8988T (cell line): ENCODE results near the gene HABP4.
"Not testable (repeated sequence)": the region's sequence is repeated elsewhere in the genome, so short reads cannot be mapped to it uniquely, and the experiment has no call there.

Source experiments
- DNase-seq: peaks from one replicate; pipeline ENCODE4 v3.0.0; 2011

HABP4 gene

DNA sequence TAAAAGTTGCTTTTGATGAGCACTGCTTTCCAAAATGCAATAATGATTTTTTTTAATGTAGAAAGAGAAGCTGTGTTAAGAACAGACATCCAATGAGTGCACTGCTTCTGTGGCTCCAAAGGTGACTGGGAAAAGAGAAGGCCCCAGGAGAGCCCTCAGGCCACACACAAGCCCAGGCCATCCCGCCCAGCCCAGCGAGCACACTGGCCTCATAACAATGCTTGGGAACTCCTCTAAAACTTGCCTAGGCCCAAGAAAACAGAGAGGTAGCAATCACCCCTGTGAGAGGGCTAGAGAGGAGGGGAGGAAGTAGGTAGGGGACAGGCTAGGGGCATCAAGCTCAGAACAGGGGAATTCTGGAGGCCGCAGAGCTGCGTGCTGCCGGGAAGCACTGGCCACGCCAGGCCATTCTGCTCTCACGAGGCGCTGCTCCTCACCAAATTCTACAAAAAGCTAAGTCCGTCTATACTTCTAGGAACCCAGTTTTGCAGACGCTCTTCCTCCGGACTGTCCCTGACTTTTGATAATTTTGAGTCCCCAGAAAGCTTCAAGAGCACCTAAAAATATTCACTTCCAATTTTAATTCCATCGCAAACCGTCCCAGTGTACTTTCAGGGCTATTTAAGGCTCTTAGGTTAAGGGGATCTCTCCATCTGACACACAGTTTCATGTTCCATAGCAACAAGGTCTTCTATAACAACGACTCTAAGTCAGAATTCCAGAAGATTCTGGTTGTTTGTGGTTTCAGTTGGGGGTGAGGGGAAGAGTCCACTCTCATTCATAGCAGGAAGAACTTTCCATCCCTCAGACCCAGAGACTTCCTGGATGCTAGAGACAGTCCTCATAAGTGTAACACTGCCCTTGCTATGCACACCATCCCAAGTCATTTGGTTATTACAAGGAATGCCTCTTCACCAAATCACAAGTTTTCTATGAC, 51.0 kb downstream of the HABP4 start:
- no peak for DNase-seq

DNA sequence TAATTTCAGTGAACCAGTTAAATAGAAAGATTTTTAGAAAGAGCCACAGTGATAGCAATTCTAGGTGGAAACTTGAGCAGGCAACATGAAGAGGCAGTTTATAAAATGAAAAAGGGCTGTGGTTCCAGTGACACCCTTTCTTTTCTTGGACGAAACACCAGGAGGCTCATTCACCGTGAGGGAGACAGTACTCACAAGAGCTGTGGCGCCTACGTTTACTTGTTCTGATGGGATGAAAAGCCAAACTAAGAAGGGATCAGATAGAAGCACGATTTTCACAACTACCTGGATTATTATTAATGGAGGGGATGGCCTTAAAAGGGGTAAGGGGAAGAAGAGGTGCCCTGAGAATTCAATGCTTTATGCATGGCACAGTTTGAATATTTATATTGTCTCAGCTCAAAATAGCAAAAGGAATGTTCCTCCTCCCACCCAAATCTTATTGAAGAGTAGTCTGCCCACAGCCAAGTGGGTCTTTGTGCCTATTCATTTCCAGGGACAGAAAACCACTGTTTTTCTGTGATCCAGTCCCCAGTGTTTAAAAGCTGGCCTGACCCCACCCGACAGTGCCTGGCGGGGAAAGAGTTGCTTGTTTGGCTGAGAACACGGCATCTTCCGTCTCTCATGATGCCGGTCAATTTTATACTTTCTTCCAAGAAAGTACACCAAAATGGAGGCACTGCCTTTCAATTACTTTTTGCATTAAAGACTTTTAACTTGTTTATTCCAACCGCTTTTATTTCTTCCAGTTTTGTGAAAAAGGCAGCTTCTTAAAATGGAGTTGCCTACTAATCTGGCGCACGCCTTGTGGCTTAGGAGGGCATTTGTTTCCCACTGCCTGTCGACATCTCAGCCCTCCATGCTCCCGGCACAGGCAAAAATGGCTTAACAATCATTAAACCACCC, 51.9 kb downstream of the HABP4 start:
- no peak for DNase-seq

DNA sequence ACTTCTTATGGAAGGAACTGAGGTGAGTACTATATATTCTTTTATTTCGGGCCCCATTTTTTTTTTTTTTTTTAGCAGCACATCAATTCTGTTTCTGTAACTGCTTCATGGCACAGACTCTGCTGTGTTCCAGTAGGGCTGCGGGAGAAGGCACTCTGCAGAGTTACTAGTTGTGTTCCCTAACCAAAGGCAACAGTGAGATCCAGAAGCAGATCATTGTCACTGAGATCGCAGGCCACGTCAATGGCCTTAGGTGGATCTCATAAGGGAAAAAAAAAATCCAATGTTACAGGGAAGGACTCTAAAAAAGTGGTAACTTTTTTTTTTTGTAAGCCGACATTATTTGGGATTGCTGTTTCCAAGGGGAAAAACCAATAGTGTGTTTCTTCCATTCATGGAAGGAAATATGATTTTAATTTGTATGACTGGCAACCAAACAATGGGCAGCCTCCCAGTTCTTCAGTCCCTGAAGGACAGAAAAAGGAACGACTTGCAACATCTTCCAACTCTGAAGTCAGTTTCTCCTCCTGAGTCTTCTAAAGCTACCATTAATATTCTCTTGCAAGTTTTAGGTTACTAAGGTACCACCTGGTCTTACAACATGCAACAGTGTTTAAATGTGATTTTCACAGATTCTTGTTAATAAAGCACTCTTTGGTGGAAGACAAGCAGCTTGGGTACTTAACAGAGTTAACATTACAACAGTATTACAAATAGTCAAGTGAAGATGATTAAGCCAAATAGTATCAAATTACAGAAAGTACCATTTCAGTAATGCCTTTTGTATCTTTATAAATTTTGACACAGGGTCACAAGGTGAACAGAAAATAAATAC, 52.8 kb downstream of the HABP4 start:
- no peak for DNase-seq

DNA sequence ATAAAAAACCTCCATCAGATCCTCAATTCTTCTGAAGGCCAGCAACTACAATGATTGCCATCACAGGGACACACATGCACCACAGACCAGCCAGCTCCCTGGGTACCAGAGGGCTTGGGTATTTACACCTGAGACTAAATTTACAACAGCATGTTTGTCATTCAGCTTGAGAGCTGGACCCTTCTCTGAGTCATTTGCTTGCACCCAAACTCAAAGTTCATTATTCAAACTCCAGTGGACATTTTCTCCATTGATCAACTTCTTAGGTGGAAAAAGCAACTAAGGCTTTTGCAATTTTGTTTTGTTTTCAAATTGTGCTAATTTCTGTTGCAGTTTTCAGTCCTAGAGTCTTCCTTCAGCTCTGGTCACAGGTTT, 53.4 kb downstream of the HABP4 start:
- not testable (repeated sequence) for DNase-seq

DNA sequence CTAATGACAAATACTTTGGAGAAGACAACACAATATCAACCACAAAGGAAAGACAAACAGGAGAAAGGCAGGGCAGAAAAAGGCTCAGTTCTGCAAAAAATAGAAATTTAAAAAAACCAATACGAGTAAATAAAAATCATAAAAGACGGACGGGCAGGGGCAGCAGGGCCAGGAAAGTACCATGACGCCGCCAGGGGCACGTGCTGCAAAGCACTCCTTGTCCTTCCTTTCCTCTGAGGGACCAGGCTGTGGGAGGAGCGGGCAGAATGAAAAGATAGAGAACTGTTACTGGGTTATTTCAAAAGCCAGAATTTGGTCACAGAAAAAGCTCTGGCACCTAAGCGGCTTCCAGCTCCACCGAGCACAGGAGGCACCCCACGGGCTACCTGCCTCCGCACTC, 53.9 kb downstream of the HABP4 start:
- DNase-seq = no peak

DNA sequence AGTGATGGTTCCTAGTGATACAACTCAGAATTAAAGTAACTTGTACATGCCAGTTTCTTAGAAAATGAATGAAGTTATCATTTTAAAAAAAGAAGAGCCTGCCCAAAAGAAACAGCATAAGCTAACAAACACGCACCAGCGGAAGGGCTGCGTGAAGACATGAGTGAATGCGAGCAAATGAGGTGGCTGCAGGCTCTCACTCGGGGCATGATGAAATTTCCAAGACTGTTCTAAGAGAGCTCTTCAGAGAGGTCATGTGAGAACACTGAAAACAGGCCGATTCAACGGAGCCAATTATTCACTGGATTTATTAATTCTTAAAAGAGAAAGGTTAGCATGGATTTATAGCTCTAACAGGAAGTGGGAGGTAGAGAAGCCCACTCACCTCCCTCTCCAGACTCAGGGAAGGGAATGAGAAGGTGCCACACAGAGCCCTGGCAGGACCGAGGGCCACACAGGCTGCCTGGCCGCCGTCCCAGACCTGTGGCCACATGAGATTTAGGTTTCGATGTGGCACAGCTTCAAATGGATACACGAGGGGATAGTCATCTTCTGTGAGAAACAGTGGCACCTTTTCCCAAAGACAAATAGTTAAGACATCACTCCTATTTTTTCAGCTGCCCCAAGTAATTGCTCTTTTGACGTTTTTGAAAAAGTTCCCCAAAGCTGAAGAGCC, 55.5 kb downstream of the HABP4 start:
- no peak for DNase-seq

DNA sequence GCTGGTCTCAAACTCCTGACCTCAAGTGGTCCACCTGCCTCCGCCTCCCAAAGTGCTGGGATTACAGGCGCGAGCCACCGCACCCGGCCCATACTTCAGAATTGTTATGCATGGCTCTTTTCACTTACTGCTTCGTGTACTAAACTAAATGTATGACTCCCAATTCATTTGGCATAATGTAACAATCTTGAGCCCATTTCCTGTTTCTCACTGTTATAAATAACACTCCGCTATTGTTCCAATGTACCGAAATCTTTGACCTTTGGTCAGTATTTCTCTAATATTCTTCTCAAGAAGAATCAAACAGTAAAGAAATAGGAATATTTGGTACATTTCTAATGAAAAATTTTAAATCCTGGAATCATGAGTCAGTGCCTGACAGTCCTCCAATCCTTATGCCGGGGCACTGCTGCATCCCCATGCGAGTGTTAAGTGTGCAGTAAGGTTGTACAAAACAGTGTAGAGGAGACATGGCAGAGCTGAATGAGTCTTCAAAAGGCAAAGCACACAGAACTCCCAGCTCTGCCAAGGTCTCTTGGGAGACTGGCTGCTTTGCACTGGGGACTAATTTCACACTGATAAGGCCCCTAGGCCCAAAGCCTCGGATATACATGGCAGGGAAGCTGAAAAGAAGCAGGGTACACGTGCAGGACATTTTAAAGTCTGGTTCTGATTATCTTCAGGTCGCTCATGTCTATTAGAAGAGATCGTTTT, 58.4 kb downstream of the HABP4 start:
- no peak for DNase-seq

DNA sequence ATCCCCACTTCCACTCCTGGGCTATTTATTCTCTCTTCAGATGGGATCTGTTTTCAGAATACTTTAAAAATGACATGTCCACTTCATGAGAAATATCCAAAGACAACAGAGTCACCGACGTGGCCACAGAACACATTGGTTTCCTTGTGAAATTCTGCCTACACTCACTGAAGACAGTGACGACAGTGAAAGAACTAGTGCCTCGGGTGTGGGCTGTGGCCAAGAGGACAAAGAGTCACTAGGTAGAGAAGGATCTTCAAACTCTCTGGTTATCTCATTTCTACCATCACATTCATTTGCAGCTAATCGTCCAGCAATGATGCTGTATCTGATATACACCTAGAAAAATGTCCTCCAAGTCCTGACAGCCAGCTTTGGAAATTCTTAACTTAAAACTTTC, 59.1 kb downstream of the HABP4 start:
- no peak for DNase-seq

DNA sequence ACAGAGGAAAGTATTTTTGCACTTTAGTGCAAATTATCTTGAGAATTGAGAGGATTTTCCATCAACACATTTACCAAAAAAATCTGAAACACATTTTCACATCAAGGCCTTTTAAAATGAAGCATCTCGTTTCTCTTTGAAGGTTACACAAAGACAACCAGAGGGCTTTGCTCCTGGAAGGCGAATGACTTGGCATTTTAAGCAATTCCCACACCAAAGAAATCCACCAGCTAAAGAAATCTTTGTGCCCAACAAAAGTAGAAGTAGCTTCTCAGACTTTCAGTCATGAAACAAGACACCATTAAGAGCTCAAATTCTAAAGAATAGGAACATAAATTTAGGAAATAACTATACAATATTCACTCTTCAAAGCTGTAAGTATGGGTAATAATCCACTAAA, 59.9 kb downstream of the HABP4 start:
- DNase-seq = no peak

DNA sequence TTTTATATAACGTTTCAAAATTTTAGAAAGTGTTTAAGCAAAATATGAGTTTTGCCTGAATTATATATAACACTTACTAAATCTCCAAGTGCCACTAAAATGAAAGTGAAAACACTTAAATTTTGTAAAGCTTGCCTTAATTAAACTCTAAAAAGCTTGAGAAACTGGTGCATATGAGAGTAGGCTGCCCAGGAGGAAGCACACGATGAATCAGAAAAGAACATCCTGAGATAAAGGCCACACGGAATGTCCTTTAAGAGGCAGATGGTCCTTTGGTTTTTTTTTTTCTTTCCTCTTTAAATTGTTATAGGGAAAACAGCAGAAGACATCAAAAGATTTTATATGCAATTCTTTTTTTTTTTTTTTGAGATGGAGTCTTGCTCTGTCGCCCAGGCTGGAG, 60.3 kb downstream of the HABP4 start:
- DNase-seq = no peak

DNA sequence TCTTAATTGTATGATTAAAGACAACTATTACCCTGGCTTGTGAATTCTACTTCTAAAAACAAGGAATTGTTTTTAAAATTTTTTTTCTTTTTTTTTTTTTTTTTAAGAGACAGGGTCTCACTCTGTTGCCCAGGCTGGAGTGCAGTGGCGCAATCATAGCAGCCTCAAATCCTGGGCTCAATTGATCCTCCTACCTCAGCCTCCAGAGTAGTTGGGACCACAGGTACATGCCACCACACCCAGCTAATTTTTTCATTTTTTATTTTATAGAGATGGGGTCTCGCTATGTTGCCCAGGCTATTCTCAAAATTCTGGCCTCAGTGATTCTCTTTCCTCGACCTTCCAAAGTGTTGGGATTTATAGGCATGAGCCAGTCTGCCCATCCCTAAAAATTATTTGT, 62.3 kb downstream of the HABP4 start:
- DNase-seq = no peak

DNA sequence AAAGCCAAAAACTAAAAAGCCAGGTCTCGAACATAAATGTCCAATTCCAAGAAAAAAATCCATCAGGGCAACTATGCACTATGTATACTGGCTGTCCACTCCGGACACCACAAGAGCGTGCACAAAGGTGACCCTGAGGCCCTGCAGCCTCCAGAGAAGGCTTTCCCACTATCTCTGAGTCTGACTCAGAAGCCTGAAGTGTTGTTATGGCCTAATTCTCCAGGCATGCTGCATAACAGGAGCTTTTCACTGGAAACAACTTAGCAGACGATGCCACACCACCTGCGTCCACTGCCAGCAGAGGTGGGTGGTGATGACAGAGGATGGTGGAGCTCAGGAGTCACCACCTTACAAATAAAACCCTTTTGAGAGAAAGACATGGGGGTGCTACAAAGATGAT, 63.7 kb downstream of the HABP4 start:
- no peak for DNase-seq

DNA sequence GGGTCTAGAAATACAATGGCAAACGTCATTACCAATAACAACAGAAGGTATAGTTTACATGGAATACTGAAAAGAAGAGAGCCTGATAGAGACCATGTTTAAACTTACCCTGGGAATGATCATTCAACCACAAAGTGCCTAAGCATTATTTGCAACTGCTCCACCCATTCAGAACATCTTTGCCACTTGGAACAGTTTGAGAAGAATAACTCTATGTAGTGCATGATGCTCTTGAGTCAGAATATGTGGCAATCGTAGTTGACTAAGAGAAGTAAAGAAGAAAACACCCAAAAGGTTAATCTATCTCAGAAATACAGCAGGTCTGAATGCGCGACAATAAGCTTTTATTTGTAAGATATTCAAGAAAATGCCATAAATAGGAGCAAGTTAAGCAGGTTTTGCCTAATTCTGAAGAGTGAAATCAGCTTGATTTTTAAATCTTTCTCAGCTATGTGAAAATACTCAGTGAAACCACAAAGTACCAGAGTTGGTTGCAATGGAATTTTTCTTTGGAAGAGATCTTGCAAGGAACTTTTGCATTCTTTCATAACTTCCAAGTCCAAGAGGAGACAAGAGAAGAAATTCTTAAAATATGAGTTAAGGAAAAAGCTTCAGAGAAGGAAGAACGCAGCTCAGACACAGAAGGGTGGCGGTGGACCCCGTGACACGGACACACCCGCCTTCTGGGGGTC, 64.3 kb downstream of the HABP4 start:
- DNase-seq = no peak

DNA sequence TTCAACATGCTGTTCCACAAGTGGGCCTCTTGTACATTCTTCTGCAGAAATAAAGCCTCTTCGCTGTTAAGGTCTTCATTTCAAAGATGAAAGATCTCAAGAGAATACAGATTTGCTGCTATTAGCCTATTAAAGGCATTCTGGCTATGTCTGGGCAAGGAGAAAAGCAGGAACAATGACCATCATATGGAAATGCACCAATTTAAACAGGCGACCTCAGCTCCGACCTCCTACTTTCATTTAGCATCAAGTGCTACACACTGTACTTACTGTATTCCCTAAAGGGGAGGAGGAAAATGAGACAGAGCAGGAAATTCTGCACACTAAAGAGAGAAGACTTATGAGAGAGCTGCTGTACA, 64.8 kb downstream of the HABP4 start:
- DNase-seq = no peak

DNA sequence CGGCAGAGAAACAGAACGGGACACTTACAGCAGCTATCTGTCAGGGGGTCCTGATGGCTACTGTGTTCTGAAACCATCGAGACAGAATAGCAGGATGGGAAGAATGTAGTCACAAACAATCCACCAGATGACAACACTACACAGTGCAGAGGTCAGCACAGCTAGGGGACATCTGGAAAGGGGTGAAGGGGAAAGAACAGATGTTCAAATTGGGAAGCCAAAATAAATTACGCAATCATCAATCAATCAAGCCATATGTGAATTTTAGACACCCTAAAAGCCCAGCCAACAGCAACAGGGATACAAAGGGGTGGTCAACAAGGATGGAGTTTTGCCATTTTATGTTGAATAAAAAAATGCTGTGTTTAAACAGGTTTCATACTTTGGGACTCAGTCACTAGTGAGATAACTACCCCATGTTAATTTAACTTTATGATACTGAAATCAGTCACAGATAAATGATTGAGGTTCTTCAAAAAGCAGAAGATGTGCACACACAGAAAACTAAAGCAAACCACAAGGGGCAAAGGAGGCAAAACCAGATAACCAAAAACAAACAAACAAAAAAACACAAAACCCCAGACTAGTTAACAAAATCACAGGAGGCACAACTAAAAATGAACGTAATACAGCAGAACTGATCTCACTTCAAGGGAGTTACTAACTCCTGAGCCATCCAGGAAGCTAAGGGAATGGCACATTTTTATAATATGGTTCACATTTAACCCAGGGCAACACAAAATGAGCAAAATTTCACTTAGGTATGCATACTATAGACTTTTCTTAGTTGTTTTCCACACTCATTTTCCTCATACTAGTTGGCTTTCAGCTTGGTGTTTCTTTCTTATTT, 65.9 kb downstream of the HABP4 start:
- no peak for DNase-seq

DNA sequence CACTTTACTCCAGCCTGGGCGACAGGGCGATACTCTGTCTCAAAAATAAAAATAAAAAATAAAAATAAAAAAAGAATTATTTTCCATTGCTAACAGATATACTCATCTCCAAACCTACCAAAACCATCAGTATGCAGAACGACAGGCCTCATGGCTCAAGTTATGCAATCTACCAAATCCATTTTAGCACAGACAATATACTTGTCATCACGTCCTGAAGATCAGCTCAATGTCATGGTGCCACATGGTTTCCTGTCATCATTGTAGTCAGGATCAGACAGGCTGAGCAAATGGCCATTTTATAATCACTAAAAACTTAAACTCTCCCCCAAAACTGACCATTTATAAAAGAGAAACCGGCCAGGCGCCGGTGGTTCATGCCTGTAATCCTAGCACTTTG, 69.1 kb downstream of the HABP4 start:
- DNase-seq = no peak

DNA sequence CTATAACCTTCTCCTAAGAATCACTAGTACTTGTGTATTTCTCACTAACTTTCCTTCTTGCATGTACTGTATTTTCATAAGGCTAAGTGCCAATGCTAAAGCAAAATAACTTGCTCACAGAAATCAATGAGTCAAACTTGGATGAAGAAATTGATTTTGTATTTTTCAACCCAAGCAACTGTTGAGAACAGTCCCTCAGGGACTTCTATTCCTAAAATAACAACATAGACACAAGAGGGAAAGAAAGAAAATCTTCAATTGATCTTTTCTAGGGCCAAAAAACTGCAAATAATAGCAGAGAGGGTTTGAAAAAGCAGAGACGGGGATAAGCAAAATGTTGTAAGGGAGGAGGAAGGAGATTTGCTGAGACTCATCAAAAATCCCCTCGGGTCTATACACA, 69.8 kb downstream of the HABP4 start:
- DNase-seq = no peak

DNA sequence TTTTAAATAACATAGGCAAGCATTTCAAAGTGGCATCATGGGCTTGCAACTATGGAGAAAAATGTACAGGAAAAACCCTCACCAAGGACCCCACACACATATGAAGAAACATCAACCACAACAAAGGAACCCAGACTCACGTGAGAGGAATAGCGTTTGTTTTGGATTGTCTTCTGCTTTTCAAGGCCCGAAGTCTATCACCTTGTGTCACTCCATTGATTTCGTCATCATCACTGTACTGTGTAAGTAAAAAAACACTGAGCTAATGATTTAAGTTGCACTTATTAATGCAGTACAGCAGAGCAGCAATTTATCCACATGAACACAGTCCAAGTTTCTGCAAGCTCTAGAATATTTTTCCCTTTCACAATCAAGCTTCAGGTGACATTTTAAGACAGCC, 72.4 kb downstream of the HABP4 start:
- no peak for DNase-seq

DNA sequence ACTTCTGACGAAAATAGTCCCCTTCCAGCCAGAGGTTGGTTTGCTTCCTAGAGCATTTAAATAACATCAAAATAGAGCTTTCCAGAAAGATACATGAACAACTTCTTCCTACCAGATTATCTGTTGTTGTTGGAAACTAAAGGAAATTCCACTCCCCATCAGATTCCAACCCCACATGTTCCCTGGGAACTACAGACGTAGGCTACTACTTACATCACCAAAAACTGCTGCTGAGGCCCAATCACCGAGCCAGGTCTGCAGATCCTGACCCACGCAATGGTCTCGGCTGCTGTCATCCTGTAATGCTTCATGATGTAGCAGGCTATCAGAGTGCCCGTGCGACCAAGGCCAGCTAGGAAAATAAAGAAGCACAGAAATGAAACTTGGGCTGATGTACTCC, 73.4 kb downstream of the HABP4 start:
- no peak for DNase-seq

DNA sequence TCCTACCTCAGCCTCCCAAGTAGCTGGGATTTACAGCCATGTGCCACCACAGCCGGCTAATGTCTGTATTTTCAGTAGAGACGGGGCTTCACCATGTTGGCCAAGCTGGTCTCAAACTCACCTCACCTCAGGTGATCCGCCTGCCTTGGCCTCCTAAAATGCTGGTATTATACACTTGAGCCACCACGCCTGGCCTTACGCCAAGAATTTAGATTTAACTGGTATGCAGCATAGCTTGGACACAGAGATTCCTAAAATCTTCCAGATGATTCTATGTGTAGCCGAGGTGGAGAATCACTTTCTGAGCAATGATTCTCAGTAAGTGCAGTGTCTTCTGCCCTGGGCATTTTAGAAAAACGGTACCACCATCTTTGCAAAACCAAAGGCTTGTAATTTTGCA, 74.1 kb downstream of the HABP4 start:
- no peak for DNase-seq
